ENCODE measurements around the gene ORC6. TPM values are rescaled to one million over a fixed set of nuclear protein-coding genes. Genes with fewer than 3 reads are reported as not detected.

Gene ORC6
- polyA plus RNA-seq, 6 donors from 2014 or later, result 0.71 to 7.8 (median 1.5) TPM

GRCh38 chr16:46688101-46688653 lies 1.3 kb upstream of the ORC6 start:
- peaks cover 43 to 63% (median 48%) of the 10 kb centered on the region in 3 donors for H3K4me1 Mint-ChIP-seq
- no peaks in the 10 kb centered on the region for H3K27me3 Mint-ChIP-seq
- no peaks in the 10 kb centered on the region for H3K9me3 Mint-ChIP-seq
- DNase-seq (peak; percentile 75), ATAC-seq (ENCODE audit: low read depth in 2 of 2) (peak; percentile 22 to 26)
- no peaks in the 10 kb centered on the region for H3K36me3 Mint-ChIP-seq
- peak overlapping the region in 1 of 6 donors; percentile 98 for H3K27ac Mint-ChIP-seq
- H3K4me3 Mint-ChIP-seq, result no peak overlapping the region

GRCh38 chr16:46688654-46689364 lies 650 bp upstream of the ORC6 start, which contains the start of gene VPS35:
TSS of gene VPS35 (minus strand) at chr16:46689178. CDS start at chr16:46689133, 45 bp downstream.
- Mint-ChIP-seq H3K27ac (peak within 1 kb of the TSS in 1 of 6 donors; percentile 98), H3K4me3 (no peak within 1 kb of the TSS), H3K4me1 (peaks cover 42 to 57% (median 48%) of the 10 kb centered on the region in 3 donors), H3K9me3 (no peaks in the 10 kb centered on the region), H3K27me3 (no peaks in the 10 kb centered on the region), H3K36me3 (no peaks in the 10 kb centered on the region)
- DNase-seq, result peak; percentile 100
- ATAC-seq (ENCODE audit: low read depth in 2 of 2), result peak; percentile 83

- no peaks in the 10 kb centered on the region for H3K9me3 Mint-ChIP-seq
- no peaks in the 10 kb centered on the region for H3K27me3 Mint-ChIP-seq
- peaks cover 29 to 41% (median 39%) of the 10 kb centered on the region in 3 donors for H3K4me1 Mint-ChIP-seq
- no peak for DNase-seq
- H3K36me3 Mint-ChIP-seq, result no peaks in the 10 kb centered on the region
- peak overlapping the region in 3 of 8 donors; percentile 67 to 88 (median 82) for H3K4me3 Mint-ChIP-seq
- H3K27ac Mint-ChIP-seq, result no peak overlapping the region
- no peak for ATAC-seq (ENCODE audit: low read depth in 2 of 2)
Measured at GRCh38 chr16:46690281-46691178, 1.1 kb downstream of the ORC6 start.

GRCh38 chr16:46691726-46692125 lies 2.3 kb downstream of the ORC6 start:
- Mint-ChIP-seq H3K9me3 (no peaks in the 10 kb centered on the region), H3K4me1 (peaks cover 21 to 35% (median 31%) of the 10 kb centered on the region in 3 donors), H3K27ac (peak overlapping the region in 4 of 6 donors; percentile 12 to 97 (median 86)), H3K27me3 (no peaks in the 10 kb centered on the region), H3K4me3 (peak overlapping the region in 6 of 8 donors; percentile 47 to 88 (median 68)), H3K36me3 (peaks cover 0 to 4% of the 10 kb centered on the region in 2 donors)
- no peak for ATAC-seq (ENCODE audit: low read depth in 2 of 2)
- no peak for DNase-seq

- no peak for DNase-seq
- H3K4me1 Mint-ChIP-seq, result peaks cover 5 to 18% (median 15%) of the 10 kb centered on the region in 3 donors
- H3K27me3 Mint-ChIP-seq, result no peaks in the 10 kb centered on the region
- H3K27ac Mint-ChIP-seq, result peak overlapping the region in 1 of 6 donors; percentile 76
- H3K36me3 Mint-ChIP-seq, result peaks cover 0 to 10% of the 10 kb centered on the region in 2 donors
- H3K4me3 Mint-ChIP-seq, result no peak overlapping the region
- ATAC-seq (ENCODE audit: low read depth in 2 of 2), result no peak
- H3K9me3 Mint-ChIP-seq, result no peaks in the 10 kb centered on the region
Measured at GRCh38 chr16:46693598-46693997, 4.1 kb downstream of the ORC6 start.

GRCh38 chr16:46695937-46696336 lies 6.5 kb downstream of the ORC6 start:
- H3K9me3 Mint-ChIP-seq, result no peaks in the 10 kb centered on the region
- DNase-seq (no peak), ATAC-seq (ENCODE audit: low read depth in 2 of 2) (no peak)
- H3K4me1 Mint-ChIP-seq, result peaks cover 5 to 15% (median 15%) of the 10 kb centered on the region in 3 donors
- peaks cover 0 to 10% of the 10 kb centered on the region in 2 donors for H3K36me3 Mint-ChIP-seq
- no peak overlapping the region for H3K27ac Mint-ChIP-seq
- H3K4me3 Mint-ChIP-seq, result no peak overlapping the region
- no peaks in the 10 kb centered on the region for H3K27me3 Mint-ChIP-seq

- Mint-ChIP-seq H3K4me3 (no peak overlapping the region), H3K27ac (peak overlapping the region in 1 of 6 donors; percentile 20), H3K4me1 (peaks cover 4 to 6% (median 5%) of the 10 kb centered on the region in 3 donors), H3K36me3 (peaks cover 0 to 10% of the 10 kb centered on the region in 2 donors), H3K27me3 (no peaks in the 10 kb centered on the region), H3K9me3 (no peaks in the 10 kb centered on the region)
- no peak for ATAC-seq (ENCODE audit: low read depth in 2 of 2)
- DNase-seq, result no peak
Measured at GRCh38 chr16:46696957-46697356, 7.5 kb downstream of the ORC6 start.

GRCh38 chr16:46700048-46700447 lies 10.6 kb downstream of the ORC6 start:
- DNase-seq (no peak), ATAC-seq (ENCODE audit: low read depth in 2 of 2) (no peak)
- no peak overlapping the region for H3K27ac Mint-ChIP-seq
- H3K4me1 Mint-ChIP-seq, result no peaks in the 10 kb centered on the region
- no peak overlapping the region for H3K4me3 Mint-ChIP-seq
- no peaks in the 10 kb centered on the region for H3K27me3 Mint-ChIP-seq
- H3K9me3 Mint-ChIP-seq, result no peaks in the 10 kb centered on the region
- H3K36me3 Mint-ChIP-seq, result peaks cover 0 to 10% of the 10 kb centered on the region in 2 donors

GRCh38 chr16:46701615-46702014 lies 12.2 kb downstream of the ORC6 start:
- H3K27me3 Mint-ChIP-seq, result no peaks in the 10 kb centered on the region
- no peak for ATAC-seq (ENCODE audit: low read depth in 2 of 2)
- H3K9me3 Mint-ChIP-seq, result no peaks in the 10 kb centered on the region
- H3K27ac Mint-ChIP-seq, result no peak overlapping the region
- DNase-seq, result no peak
- H3K4me3 Mint-ChIP-seq, result no peak overlapping the region
- H3K36me3 Mint-ChIP-seq, result peaks cover 0 to 5% of the 10 kb centered on the region in 2 donors
- no peaks in the 10 kb centered on the region for H3K4me1 Mint-ChIP-seq

- no peaks in the 10 kb centered on the region for H3K4me1 Mint-ChIP-seq
- no peak overlapping the region for H3K27ac Mint-ChIP-seq
- no peaks in the 10 kb centered on the region for H3K27me3 Mint-ChIP-seq
- DNase-seq, result no peak
- H3K36me3 Mint-ChIP-seq, result peaks cover 0 to 4% of the 10 kb centered on the region in 2 donors
- no peak overlapping the region for H3K4me3 Mint-ChIP-seq
- H3K9me3 Mint-ChIP-seq, result no peaks in the 10 kb centered on the region
- no peak for ATAC-seq (ENCODE audit: low read depth in 2 of 2)
Measured at GRCh38 chr16:46702030-46702429, 12.6 kb downstream of the ORC6 start.

GRCh38 chr16:46706642-46707041 lies 17.2 kb downstream of the ORC6 start:
- Mint-ChIP-seq H3K27ac (no peak overlapping the region), H3K4me3 (no peak overlapping the region), H3K36me3 (no peaks in the 10 kb centered on the region), H3K4me1 (no peaks in the 10 kb centered on the region), H3K9me3 (no peaks in the 10 kb centered on the region), H3K27me3 (no peaks in the 10 kb centered on the region)
- no peak for DNase-seq
- no peak for ATAC-seq (ENCODE audit: low read depth in 2 of 2)

GRCh38 chr16:46709469-46710005 lies 20.1 kb downstream of the ORC6 start:
- DNase-seq, result no peak
- no peaks in the 10 kb centered on the region for H3K27me3 Mint-ChIP-seq

More at GRCh38 chr16:46709469-46710005, 20.1 kb downstream of the ORC6 start:
- H3K27ac Mint-ChIP-seq, result no peak overlapping the region
- no peak overlapping the region for H3K4me3 Mint-ChIP-seq
- H3K36me3 Mint-ChIP-seq, result no peaks in the 10 kb centered on the region
- peaks cover 8 to 18% (median 16%) of the 10 kb centered on the region in 3 donors for H3K4me1 Mint-ChIP-seq
- no peak for ATAC-seq (ENCODE audit: low read depth in 2 of 2)
- no peaks in the 10 kb centered on the region for H3K9me3 Mint-ChIP-seq
